ENCODE measurements around the gene BRD9.

BRD9 gene

DNA sequence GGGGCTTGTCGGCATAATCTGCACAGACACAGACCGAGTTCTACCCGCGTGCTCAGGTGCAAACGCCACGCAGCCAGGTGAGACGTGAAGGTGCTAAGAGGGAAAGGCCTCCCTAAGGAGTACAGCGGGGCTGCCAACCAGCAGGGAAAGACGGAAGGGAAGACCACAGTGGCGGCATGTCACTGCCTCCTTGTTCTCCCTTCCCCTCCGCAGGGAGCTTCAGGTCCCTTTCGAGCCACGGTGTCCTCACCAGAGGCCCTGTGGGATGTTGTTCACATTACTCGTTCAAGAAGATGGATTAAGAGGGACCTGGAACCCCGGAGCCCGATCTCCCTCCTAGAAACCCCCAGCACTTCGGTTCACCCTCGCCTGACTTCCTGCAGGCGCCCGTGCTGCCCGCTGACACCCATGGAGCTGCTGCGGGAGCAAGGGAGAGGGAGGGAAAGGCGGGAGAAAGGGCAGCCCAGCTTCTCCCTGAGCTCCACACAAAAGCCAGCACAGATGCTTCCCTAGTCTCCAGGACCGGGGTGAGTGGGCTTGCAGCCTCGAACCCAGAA, 686 bp downstream of the BRD9 start:
- TF ChIP-seq, protein P1, sequence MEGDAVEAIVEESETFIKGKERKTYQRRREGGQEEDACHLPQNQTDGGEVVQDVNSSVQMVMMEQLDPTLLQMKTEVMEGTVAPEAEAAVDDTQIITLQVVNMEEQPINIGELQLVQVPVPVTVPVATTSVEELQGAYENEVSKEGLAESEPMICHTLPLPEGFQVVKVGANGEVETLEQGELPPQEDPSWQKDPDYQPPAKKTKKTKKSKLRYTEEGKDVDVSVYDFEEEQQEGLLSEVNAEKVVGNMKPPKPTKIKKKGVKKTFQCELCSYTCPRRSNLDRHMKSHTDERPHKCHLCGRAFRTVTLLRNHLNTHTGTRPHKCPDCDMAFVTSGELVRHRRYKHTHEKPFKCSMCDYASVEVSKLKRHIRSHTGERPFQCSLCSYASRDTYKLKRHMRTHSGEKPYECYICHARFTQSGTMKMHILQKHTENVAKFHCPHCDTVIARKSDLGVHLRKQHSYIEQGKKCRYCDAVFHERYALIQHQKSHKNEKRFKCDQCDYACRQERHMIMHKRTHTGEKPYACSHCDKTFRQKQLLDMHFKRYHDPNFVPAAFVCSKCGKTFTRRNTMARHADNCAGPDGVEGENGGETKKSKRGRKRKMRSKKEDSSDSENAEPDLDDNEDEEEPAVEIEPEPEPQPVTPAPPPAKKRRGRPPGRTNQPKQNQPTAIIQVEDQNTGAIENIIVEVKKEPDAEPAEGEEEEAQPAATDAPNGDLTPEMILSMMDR (IDR thresholded peaks at IDR 0.05; ENCODE audit: insufficient read depth, missing control alignments), result no peak
- no peak for DNase-seq (ENCODE audit: insufficient read length, low spot score)
- FAIRE-seq, result no peak

DNA sequence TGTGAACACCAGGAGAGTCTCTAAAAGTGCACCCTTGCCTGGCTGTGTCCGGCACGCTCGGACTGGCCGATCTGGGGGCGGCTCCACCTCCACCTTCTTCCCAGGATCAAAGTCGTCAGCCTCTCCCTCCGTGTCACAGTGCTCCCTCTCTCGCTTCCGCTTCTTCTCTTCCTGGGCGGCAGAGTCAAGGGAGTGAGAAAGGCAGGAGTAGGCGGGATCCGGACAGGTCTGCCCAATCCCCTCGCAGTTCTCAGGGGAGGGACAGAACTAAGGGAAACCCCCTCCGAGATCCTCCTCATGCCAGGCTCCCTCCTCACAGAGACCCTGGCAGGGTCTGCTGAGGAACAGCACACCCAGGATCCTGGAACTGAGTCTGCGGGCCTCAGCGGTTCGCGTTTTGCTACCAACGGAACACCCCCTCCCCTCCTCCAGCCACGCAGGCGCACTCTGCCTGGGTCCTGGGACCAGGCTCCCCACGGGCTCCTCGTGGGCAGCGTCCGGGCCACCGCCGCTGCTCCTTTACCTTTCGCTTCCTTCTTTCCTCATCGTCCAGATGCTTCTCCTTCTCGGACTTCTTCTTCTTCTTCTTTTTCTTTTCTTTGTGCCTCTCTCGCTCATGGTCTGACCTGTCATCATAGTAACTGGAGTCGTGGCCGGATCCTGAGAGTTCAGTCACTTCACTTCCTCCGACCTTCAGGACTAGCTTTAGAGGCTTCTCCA, 1.3 kb downstream of the BRD9 start:
- no peak for FAIRE-seq
- DNase-seq (ENCODE audit: insufficient read length, low spot score), result peak; percentile 83
- TF ChIP-seq, protein P1 (IDR thresholded peaks at IDR 0.05; ENCODE audit: insufficient read depth, missing control alignments), result no peak

DNA sequence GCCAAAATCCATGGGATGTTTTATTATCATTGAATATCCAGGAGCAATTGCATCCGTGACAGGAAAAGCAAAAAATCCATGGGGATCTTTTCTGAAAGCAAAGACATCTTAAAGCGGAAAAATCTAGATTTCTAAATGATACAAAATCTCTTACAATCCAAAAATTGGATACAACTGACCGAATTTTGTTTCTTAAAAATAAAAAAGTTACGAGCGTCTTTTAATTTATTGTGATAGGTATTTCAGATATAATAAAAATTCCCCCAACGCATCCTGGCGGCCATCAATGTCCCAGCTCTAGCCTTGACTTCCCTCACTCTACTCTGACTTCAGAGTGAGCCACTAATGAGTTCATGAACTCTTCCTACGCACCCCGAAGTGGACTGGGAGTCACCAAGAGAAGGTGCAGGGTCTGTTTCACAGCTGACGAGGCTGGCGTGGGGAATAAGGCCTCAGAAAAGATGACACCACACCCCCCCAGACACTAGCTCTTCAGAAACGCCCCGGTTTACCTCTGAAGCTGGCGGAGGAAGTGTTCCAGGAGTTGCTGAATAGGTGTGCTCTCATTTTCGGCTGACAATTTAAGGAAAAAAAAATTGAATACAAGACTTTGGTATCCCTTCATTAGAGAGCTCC, 3.4 kb downstream of the BRD9 start:
- TF ChIP-seq, protein P1 (IDR thresholded peaks at IDR 0.05; ENCODE audit: insufficient read depth, missing control alignments), result no peak
- FAIRE-seq, result no peak
- DNase-seq (ENCODE audit: insufficient read length, low spot score), result no peak

DNA sequence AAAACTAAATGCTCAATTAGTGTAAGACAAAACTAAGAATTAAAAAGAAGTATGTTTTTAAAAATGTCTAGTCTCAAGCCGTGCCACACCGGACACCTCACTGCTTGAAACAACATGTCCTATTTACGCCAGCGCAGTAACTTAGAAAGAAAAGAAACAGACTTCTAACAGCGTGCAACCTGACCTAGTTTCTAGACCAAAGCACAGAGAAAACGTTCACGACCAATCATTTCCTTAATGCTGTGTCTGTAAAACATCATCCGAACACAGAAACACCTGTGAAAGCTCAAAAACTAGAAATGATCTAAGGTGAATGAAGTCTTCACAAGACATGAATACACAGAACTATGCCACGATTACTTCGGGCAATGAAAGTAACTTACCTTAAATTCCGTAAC, 4.0 kb downstream of the BRD9 start:
- FAIRE-seq, result no peak
- DNase-seq (ENCODE audit: insufficient read length, low spot score), result no peak
- TF ChIP-seq, protein P1 (IDR thresholded peaks at IDR 0.05; ENCODE audit: insufficient read depth, missing control alignments), result no peak

DNA sequence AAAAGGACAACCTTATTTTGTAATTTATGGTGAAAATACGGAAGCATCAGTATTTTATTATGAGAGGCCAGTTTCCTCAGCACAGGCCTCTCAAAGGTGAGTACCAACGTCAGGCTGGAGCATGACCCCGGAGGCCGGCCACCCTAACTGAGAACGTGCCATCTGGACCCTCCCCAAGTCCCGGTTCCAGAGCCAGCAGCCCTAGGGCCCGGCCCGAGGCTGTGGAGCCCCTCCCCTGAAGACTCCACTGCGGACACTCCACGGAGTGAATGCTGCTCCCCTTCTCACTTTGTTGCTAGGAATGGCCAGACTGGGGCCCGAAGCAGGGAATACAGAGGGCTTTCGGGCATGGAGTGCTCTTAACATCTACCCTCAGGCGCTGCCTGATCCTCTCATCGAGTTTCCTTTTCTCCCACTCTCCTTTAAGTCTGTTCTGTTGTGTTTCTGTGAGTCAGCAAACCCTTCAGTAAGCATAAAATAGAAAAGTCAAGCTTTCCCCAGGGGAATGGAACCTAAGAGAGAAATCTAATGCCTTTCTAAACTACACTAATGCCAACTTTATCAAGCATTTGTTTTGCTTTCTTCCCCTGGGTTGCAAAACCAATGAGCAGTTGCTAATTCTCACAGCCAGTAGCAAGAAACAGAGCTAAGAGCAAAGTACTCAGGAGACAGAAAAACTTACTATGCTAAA, 4.5 kb downstream of the BRD9 start:
- no peak for DNase-seq (ENCODE audit: insufficient read length, low spot score)
- TF ChIP-seq, protein P1 (IDR thresholded peaks at IDR 0.05; ENCODE audit: insufficient read depth, missing control alignments), result no peak
- no peak for FAIRE-seq

DNA sequence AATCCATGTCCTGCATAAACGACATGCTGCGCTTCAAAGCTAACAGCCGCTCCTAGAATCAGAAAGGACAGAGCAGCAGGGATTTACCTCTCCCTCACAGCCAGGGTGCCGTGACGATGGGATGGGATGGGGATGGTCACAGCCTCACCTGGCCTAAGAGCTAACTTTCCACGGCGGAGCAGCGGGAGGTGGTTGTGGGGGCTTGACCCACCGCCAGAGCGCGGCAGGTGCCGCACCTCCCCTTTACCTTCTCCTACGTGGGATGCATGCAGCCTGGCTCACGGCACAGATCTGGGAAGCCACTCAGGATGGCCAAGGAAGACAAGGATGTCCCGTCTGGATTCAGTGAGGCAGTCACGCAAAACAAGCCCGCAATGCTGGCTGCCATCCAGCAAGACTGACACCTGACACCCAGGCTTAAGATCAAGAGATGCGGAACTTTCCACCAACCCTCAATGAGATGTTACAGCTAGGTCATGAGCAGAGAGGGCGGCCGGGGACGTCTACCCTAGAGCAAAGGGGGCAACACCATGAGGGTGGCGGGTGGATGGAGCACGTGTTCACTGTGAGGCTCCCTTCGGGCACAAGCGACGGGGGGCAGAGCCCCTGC, 5.8 kb downstream of the BRD9 start:
- no peak for FAIRE-seq
- TF ChIP-seq, protein P1 (IDR thresholded peaks at IDR 0.05; ENCODE audit: insufficient read depth, missing control alignments), result no peak
- DNase-seq (ENCODE audit: insufficient read length, low spot score), result no peak
